Measurements from ENCODE around the gene PHF23. TPM values are rescaled to one million over a fixed set of nuclear protein-coding genes. Genes with fewer than 3 reads are reported as not detected.

Gene PHF23
- total RNA-seq, 1 experiment from 2014 or later = 45.8 TPM

GRCh38 chr17:7285679-7286078 lies 46.4 kb upstream of the PHF23 start:
- no peak overlapping the region for H3K27ac Mint-ChIP-seq
- ATAC-seq (no peak), DNase-seq (ENCODE audit: low spot score) (no peak)
- H3K9me3 Mint-ChIP-seq = no peaks in the 10 kb centered on the region
- H3K4me1 Mint-ChIP-seq = peaks cover 17% of the 10 kb centered on the region
- H3K36me3 Mint-ChIP-seq = no peaks in the 10 kb centered on the region; the same call in 1 of the 2 replicates
- no peak overlapping the region for H3K4me3 Mint-ChIP-seq
- peaks cover 24% of the 10 kb centered on the region for H3K27me3 Mint-ChIP-seq (ENCODE audit: low read depth)
- ChIA-PET CTCF (interaction anchor here (0.5 to 7.0 kb wide), 3 partner anchors 11 to 69 kb away, joined by 3 to 119 read pairs (median 4); partner anchors contain the start of gene NEURL4), POLR2A (interaction anchor here (0.7 to 1.5 kb wide), 2 partner anchors 14 to 23 kb away, joined by 3 to 4 read pairs; partner anchors contain the start of gene CLDN7)
- TF ChIP-seq MYBL2 (CRISPR knock-in tag; IDR thresholded peaks at IDR 0.05) (no peak), TEAD4 (CRISPR knock-in tag; IDR thresholded peaks at IDR 0.05) (no peak), JAZF1 (CRISPR knock-in tag; IDR thresholded peaks at IDR 0.05) (no peak), ATF3 (CRISPR knock-in tag; conservative IDR thresholded peaks at IDR 0.05) (no peak), FOXP4 (CRISPR knock-in tag; IDR thresholded peaks at IDR 0.05) (no peak), NFYB (CRISPR knock-in tag; conservative IDR thresholded peaks at IDR 0.05; ENCODE audit: low read depth) (no peak), FOXP1 (CRISPR knock-in tag; IDR thresholded peaks at IDR 0.05; ENCODE audit: borderline replicate concordance) (no peak), ZNF423 (CRISPR knock-in tag; IDR thresholded peaks at IDR 0.05) (no peak), MLX (CRISPR knock-in tag; IDR thresholded peaks at IDR 0.05) (no peak), ZBTB43 (CRISPR knock-in tag; IDR thresholded peaks at IDR 0.05) (no peak), CREM (CRISPR knock-in tag; IDR thresholded peaks at IDR 0.05) (no peak)

GRCh38 chr17:7284911-7285310 lies 45.7 kb upstream of the PHF23 start:
- ChIA-PET POLR2A (interaction anchor here (0.9 kb wide), 1 partner anchor 12 kb away, joined by 3 read pairs; no protein-coding TSS in a partner anchor), CTCF (interaction anchor here (0.8 to 7.0 kb wide), 3 partner anchors 12 to 96 kb away, joined by 3 to 119 read pairs (median 4); partner anchors contain the start of genes NEURL4 and TNK1)
- DNase-seq (ENCODE audit: low spot score) (no peak), ATAC-seq (no peak)
- no peak overlapping the region for H3K4me3 Mint-ChIP-seq
- H3K9me3 Mint-ChIP-seq = no peaks in the 10 kb centered on the region
- H3K27ac Mint-ChIP-seq = no peak overlapping the region
- peaks cover 21% of the 10 kb centered on the region for H3K27me3 Mint-ChIP-seq (ENCODE audit: low read depth)
- peaks cover 21% of the 10 kb centered on the region for H3K4me1 Mint-ChIP-seq
- H3K36me3 Mint-ChIP-seq = no peaks in the 10 kb centered on the region; the same call in 1 of the 2 replicates
- no peak for TF ChIP-seq NR1H2 (CRISPR knock-in tag; IDR thresholded peaks at IDR 0.05)
- TF ChIP-seq E2F1 (CRISPR knock-in tag; IDR thresholded peaks at IDR 0.05) = no peak
- TF ChIP-seq MLX (CRISPR knock-in tag; IDR thresholded peaks at IDR 0.05) = no peak
- no peak for TF ChIP-seq TCF7 (CRISPR knock-in tag; IDR thresholded peaks at IDR 0.05; ENCODE audit: low read depth)
- TF ChIP-seq KAT7 (CRISPR knock-in tag; IDR thresholded peaks at IDR 0.05; ENCODE audit: borderline replicate concordance) = no peak
- TF ChIP-seq ZNF138 (CRISPR knock-in tag; conservative IDR thresholded peaks at IDR 0.05) = no peak
- TF ChIP-seq TEAD1 (CRISPR knock-in tag; IDR thresholded peaks at IDR 0.05) = no peak
- TF ChIP-seq ESRRA (CRISPR knock-in tag; IDR thresholded peaks at IDR 0.05; ENCODE audit: borderline replicate concordance) = no peak
- no peak for TF ChIP-seq ZNF512 (CRISPR knock-in tag; IDR thresholded peaks at IDR 0.05; ENCODE audit: borderline replicate concordance)
- no peak for TF ChIP-seq USF1 (CRISPR knock-in tag; IDR thresholded peaks at IDR 0.05)
- TF ChIP-seq CREB1 (CRISPR knock-in tag; IDR thresholded peaks at IDR 0.05) = no peak
- no peak for TF ChIP-seq ZNF671 (CRISPR knock-in tag; IDR thresholded peaks at IDR 0.05)
- no peak for TF ChIP-seq CREM (CRISPR knock-in tag; IDR thresholded peaks at IDR 0.05)
- TF ChIP-seq FOXP1 (CRISPR knock-in tag; IDR thresholded peaks at IDR 0.05; ENCODE audit: borderline replicate concordance) = no peak
- no peak for TF ChIP-seq SMAD4 (CRISPR knock-in tag; IDR thresholded peaks at IDR 0.05)
- no peak for TF ChIP-seq ZNF396 (CRISPR knock-in tag; IDR thresholded peaks at IDR 0.05; ENCODE audit: borderline replicate concordance)
- no peak for TF ChIP-seq PRRX2 (CRISPR knock-in tag; IDR thresholded peaks at IDR 0.05)
